Measurements from ENCODE around the gene EPHA2. TPM values are rescaled to one million over a fixed set of nuclear protein-coding genes. Genes with fewer than 3 reads are reported as not detected.
A peak's percentile ranks its signal among the peaks of the same experiment; 100 is the strongest.
"Not testable (repeated sequence)": the region's sequence is repeated elsewhere in the genome, so short reads cannot be mapped to it uniquely, and the experiment has no call there.

The EPHA2 gene
- total and polyA plus RNA-seq, 2 experiments from 2014 or later, result 9.8 to 26.2 TPM

DNA sequence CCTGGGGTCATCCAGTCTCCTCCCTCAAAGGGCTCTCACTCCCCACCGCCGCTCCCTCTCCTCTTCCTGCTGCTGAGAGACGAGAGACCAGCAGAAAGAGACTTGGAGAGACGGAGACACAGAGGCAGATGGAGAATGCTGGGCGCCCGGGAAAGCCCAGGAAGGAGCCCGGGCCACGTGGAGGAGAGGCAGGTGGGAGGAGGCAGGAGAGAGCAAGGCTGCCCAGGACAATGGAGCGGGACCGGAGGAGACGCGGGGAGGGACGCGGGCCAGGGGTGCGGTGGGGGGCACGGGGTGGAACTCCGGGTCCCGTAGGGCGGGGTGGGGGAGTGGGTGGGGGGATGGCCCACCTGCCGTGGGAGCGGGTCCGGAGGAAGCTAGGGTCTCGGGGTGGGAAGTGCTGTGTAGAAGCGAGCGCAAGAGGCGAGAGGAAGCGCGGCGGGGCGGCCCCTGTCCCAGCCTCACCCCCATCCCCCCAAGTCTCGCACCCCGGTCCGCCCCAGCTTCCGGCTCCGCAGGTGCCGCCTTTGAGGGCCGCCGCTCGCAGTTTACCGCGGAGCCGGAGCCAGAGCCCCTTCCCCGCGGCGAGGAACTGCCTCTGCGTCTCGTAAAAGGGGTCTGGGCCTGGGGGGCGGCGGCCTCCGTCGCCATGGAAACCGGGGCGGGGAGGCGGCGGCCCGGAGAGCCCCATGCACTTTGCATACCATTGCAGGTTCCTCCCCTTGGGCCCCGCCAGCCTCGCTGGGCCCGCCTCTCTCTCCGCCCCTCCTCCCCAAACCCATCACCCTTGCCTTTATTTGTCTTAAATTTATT lies 11.7 kb upstream of the EPHA2 start:
- peak overlapping the region; percentile 39 for H3K4me3 ChIP-seq
- H3K27ac ChIP-seq, result no peak overlapping the region
- H3K36me3 ChIP-seq, result no peaks in the 10 kb centered on the region
- TF ChIP-seq, protein P1, sequence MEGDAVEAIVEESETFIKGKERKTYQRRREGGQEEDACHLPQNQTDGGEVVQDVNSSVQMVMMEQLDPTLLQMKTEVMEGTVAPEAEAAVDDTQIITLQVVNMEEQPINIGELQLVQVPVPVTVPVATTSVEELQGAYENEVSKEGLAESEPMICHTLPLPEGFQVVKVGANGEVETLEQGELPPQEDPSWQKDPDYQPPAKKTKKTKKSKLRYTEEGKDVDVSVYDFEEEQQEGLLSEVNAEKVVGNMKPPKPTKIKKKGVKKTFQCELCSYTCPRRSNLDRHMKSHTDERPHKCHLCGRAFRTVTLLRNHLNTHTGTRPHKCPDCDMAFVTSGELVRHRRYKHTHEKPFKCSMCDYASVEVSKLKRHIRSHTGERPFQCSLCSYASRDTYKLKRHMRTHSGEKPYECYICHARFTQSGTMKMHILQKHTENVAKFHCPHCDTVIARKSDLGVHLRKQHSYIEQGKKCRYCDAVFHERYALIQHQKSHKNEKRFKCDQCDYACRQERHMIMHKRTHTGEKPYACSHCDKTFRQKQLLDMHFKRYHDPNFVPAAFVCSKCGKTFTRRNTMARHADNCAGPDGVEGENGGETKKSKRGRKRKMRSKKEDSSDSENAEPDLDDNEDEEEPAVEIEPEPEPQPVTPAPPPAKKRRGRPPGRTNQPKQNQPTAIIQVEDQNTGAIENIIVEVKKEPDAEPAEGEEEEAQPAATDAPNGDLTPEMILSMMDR (IDR thresholded peaks at IDR 0.05; ENCODE audit: low read depth, low read length), result no peak
- H3K27me3 ChIP-seq, result no peaks in the 10 kb centered on the region
- no peaks in the 10 kb centered on the region for H3K9me3 ChIP-seq (ENCODE audit: low read depth)
- peaks cover 16% of the 10 kb centered on the region for H3K4me1 ChIP-seq (ENCODE audit: low read depth)
- peak in 1 of 2 donors; percentile 81 for DNase-seq (ENCODE audit: low read depth in 1 of 2, low spot score in 1 of 2)

DNA sequence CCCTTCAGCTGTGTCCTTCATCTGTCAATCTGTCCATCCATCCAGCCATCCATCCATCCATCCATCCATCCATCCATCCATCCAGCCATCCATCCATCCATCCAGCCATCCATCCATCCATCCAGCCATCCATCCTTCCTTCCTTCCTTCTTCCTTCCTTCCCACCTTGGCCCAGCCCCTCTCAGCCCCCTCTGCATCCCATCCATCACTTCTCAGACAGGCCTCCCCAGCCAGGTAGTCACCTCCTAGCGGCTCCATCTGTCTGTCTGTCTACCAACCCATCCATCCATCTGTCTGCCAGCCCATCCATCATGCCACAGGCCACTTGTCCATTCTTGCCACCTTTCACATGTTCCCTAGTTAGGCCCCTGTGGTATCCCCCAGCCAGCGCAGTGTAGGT lies 10.2 kb upstream of the EPHA2 start:
- Histone ChIP-seq H3K36me3 (no peaks in the 10 kb centered on the region), H3K9me3 (ENCODE audit: low read depth) (no peaks in the 10 kb centered on the region), H3K4me1 (ENCODE audit: low read depth) (peaks cover 16% of the 10 kb centered on the region), H3K27me3 (no peaks in the 10 kb centered on the region), H3K4me3 (no peak overlapping the region), H3K27ac (no peak overlapping the region)
- TF ChIP-seq, protein P1 (IDR thresholded peaks at IDR 0.05; ENCODE audit: low read depth, low read length), result no peak
- DNase-seq (ENCODE audit: low read depth in 1 of 2, low spot score in 1 of 2), result no peak

DNA sequence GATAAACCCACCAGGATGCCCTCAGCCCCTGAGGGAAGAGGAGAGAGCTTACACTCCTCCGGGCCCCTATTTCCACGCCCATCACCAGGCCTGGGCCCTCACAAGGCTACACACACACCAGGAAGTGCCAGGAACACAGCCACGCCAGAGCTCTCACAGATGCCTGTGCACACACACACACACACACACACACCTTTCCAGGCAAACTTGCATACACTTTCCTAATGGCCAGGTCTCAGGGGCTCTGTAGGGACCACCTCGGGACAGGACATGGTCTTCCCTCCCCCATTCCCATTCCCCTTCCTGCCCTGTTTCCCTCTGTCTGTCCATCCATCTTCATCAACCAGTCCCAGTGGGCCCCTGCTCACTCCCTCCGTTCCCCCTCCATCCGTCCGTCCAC lies 9.7 kb upstream of the EPHA2 start:
- TF ChIP-seq, protein P1 (IDR thresholded peaks at IDR 0.05; ENCODE audit: low read depth, low read length), result no peak
- H3K27ac ChIP-seq, result peak overlapping the region; percentile 90
- no peak overlapping the region for H3K4me3 ChIP-seq
- H3K36me3 ChIP-seq, result no peaks in the 10 kb centered on the region
- no peak for DNase-seq (ENCODE audit: low read depth in 1 of 2, low spot score in 1 of 2)
- H3K27me3 ChIP-seq, result no peaks in the 10 kb centered on the region
- H3K9me3 ChIP-seq (ENCODE audit: low read depth), result no peaks in the 10 kb centered on the region
- peaks cover 16% of the 10 kb centered on the region for H3K4me1 ChIP-seq (ENCODE audit: low read depth)

DNA sequence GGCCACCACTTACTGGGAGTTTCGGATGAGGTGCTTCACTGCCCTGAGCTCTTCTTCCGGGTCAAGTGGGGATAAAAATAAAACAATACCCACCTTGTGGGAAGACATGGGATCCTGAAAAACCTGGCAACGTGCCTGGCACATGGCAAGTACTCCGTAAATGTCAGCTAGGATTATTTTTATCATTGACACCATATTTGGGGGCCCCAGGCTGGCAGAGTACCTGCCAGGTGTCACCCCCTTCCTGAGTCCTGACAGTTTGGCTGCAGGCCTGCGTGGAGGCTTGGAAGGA lies 9.2 kb upstream of the EPHA2 start:
- no peaks in the 10 kb centered on the region for H3K36me3 ChIP-seq
- H3K27me3 ChIP-seq, result no peaks in the 10 kb centered on the region
- TF ChIP-seq, protein P1 (IDR thresholded peaks at IDR 0.05; ENCODE audit: low read depth, low read length), result no peak
- H3K4me3 ChIP-seq, result no peak overlapping the region
- peak overlapping the region; percentile 90 for H3K27ac ChIP-seq
- peaks cover 16% of the 10 kb centered on the region for H3K4me1 ChIP-seq (ENCODE audit: low read depth)
- no peak for DNase-seq (ENCODE audit: low read depth in 1 of 2, low spot score in 1 of 2)
- no peaks in the 10 kb centered on the region for H3K9me3 ChIP-seq (ENCODE audit: low read depth)

DNA sequence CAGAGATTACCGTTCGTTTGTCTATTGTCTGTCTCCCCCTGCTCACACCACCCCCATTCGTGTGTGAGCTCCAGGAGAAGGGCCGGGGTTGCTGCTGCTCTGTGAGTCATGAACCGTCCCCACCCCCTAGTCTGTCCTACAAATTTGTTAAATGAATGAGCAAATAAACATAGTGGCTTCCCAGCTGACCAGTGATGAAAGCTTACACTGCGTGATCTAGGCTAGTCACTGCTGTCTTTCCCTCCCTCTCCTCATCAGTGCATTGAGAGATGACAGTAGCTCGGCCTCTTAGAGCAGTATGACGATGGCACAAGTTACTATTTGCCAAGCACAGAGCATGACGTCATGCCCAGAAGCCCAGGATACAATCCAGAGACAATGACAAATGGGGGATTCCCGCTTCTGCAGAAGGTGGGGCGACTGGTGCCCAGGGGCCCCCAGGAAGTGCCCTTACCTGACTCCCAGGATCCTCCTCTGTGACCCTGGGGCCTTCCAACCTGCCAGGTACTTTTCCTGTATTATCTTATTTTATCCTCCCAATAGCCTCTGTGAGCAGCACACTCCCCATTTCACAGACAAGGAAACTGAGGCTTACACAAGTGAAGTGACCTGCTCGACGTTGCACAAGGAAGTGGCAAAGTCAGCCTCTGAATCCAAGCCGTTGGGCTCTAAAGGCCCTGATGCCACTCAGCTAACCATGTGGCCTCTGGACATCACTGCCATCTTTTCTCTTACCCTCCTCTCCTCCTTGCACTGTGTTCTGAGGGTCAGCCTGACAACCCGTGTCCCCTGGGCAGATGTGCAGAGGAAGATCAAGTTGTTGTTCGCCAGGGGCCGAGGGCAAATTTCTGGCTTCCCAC lies 8.6 kb upstream of the EPHA2 start:
- Histone ChIP-seq H3K4me3 (no peak overlapping the region), H3K9me3 (ENCODE audit: low read depth) (no peaks in the 10 kb centered on the region), H3K36me3 (no peaks in the 10 kb centered on the region), H3K27me3 (no peaks in the 10 kb centered on the region), H3K27ac (peak overlapping the region; percentile 90), H3K4me1 (ENCODE audit: low read depth) (peaks cover 16% of the 10 kb centered on the region)
- TF ChIP-seq, protein P1 (IDR thresholded peaks at IDR 0.05; ENCODE audit: low read depth, low read length), result no peak
- peak in 1 of 2 donors; percentile 90 for DNase-seq (ENCODE audit: low read depth in 1 of 2, low spot score in 1 of 2)

DNA sequence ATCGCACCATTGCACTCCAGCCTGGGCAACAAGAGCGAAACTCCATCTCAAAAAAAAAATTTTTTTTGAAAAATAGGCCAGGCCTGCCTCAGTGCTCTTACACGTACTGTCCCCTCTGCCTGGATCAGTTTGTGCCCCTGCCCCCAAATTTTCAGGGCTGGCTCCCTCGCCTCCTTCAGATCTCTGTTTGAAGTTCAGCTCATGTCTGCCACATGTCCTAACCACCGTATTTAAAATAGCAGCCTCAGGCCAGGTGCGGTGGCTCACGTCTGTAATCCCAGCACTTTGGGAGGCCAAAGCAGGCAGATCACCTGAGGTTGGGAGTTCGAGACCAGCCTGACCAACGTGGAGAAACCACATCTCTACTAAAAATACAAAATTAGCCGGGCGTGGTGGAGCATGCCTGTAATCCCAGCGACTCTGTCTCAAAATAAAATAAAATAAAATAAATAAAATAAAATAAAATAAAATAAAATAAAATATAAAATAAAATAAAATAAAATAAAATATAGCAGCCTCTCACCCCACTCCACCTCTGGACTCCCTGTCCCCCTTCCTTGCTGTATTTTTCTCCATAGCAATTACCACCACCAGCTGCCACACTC lies 7.8 kb upstream of the EPHA2 start:
- not testable (repeated sequence) for H3K9me3 ChIP-seq (ENCODE audit: low read depth); H3K36me3 ChIP-seq; H3K4me3 ChIP-seq; H3K27me3 ChIP-seq; DNase-seq (ENCODE audit: low read depth in 1 of 2, low spot score in 1 of 2)
- H3K4me1 ChIP-seq (ENCODE audit: low read depth), result peaks cover 16% of the 10 kb centered on the region
- peak overlapping the region; percentile 90 for H3K27ac ChIP-seq

Measured in cardiac muscle cell (in vitro differentiated cells and primary cell).